Measurements from ENCODE around the gene TIMM13. TPM values are rescaled to one million over a fixed set of nuclear protein-coding genes. Genes with fewer than 3 reads are reported as not detected.
"Not testable (repeated sequence)": the region's sequence is repeated elsewhere in the genome, so short reads cannot be mapped to it uniquely, and the experiment has no call there.

TIMM13 gene
- total RNA-seq, 1 experiment from 2014 or later, result 35.7 TPM

- Histone ChIP-seq H3K4me3 (no peak overlapping the region), H3K4me1 (no peaks in the 10 kb centered on the region), H3K9me3 (replicated peaks) (no peaks in the 10 kb centered on the region), H3K27ac (no peak overlapping the region), H3K36me3 (no peaks in the 10 kb centered on the region), H3K27me3 (no peaks in the 10 kb centered on the region)
- no peak for DNase-seq
Observed at GRCh38 chr19:2417881-2418406, 9.4 kb downstream of the TIMM13 start.

- H3K4me3 ChIP-seq; DNase-seq; H3K4me1 ChIP-seq; H3K27ac ChIP-seq; H3K27me3 ChIP-seq; H3K36me3 ChIP-seq; H3K9me3 ChIP-seq (replicated peaks): not testable (repeated sequence)
Observed at GRCh38 chr19:2417436-2417835, 9.9 kb downstream of the TIMM13 start.

DNA sequence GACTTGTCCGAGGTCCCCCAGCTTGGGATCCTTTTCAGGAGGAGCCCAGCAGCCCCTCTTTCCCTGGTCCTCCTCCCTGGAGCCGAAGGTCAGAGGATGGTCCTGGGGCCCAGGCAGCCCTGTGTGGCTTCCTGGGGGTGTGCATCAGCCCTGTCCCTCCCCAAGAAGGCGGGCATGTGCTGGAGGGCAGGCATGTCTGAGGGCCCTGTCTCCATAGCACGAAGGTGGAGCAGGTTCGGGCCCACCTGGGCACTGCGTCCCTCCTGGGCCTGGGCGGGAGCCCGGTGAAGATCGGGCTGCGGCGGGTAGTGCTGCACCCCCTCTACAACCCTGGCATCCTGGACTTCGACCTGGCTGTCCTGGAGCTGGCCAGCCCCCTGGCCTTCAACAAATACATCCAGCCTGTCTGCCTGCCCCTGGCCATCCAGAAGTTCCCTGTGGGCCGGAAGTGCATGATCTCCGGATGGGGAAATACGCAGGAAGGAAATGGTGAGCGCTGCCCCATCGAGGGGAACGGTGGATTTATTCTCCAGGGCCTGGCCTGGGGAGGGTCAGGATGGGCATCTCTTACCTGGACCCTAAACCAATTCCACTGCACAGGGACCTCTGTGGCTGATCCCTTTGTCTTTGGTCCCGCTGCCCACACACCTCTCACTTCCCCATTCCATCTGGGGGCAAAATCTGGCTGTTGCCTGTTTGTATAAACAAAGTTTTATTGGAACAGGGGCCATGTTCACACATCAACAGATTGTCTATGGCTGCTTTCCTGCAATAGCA is 10.9 kb downstream of the TIMM13 start:
- H3K27me3 ChIP-seq, result no peaks in the 10 kb centered on the region

DNA sequence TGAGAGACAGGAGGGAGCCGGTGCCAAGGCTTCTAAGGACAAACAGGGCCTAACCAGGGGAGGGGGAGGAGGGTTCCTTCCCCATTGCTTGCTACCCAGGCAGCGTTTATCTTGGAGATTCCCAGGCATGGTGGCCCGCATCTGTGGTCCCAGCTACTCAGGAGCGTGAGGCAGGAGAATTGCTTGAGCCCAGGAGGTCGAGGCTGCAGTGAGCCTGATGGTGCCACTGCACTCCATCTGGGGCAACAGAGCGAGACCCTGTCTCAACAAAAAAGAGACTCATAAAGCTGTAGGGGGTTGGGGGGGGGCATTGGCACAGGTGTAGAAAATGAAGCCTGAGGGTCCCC is 11.4 kb downstream of the TIMM13 start:
- Histone ChIP-seq H3K36me3 (no peaks in the 10 kb centered on the region), H3K9me3 (replicated peaks) (0 out of 2 replicates have a peak, but pooled peaks cover 3% of the 10 kb centered on the region), H3K27ac (no peak overlapping the region), H3K4me1 (no peaks in the 10 kb centered on the region), H3K27me3 (no peaks in the 10 kb centered on the region), H3K4me3 (no peak overlapping the region)
- no peak for DNase-seq

More for the DNA sequence above, 10.9 kb downstream of the TIMM13 start:
- H3K9me3 ChIP-seq (replicated peaks), result 0 out of 2 replicates have a peak, but pooled peaks cover 3% of the 10 kb centered on the region
- H3K4me1 ChIP-seq, result no peaks in the 10 kb centered on the region
- H3K36me3 ChIP-seq, result no peaks in the 10 kb centered on the region
- DNase-seq, result no peak
- no peak overlapping the region for H3K4me3 ChIP-seq
- H3K27ac ChIP-seq, result no peak overlapping the region

- Histone ChIP-seq H3K9me3 (replicated peaks) (0 out of 2 replicates have a peak, but pooled peaks cover 3% of the 10 kb centered on the region), H3K27ac (no peak overlapping the region), H3K36me3 (no peaks in the 10 kb centered on the region), H3K4me1 (no peaks in the 10 kb centered on the region), H3K27me3 (no peaks in the 10 kb centered on the region), H3K4me3 (no peak overlapping the region)
- DNase-seq, result no peak
Observed at GRCh38 chr19:2415281-2415972, 12.0 kb downstream of the TIMM13 start.

- Histone ChIP-seq H3K9me3 (replicated peaks) (0 out of 2 replicates have a peak, but pooled peaks cover 3% of the 10 kb centered on the region), H3K27ac (no peak overlapping the region)
Observed at GRCh38 chr19:2413629-2414028, 13.8 kb downstream of the TIMM13 start.

DNA sequence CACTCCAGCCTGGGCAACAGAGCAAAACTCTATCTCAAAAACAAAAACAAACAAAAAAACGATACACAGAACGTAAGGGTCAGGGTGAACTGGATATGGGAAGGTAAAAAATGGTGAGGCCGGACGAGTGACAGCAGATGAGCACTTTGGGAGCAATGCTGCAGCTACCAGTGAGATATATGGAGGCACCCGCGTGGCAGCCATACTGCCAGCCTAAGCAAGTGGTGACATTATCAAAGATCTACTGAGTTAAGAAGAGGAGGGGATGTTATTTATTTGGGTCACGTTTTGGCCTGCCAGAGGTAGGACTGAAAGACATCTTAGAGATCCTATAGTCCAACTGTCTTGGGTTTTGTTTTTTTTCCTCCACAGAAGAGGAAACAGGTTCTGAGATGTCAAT is 14.2 kb downstream of the TIMM13 start:
- H3K36me3 ChIP-seq, result no peaks in the 10 kb centered on the region
- no peak overlapping the region for H3K4me3 ChIP-seq
- no peaks in the 10 kb centered on the region for H3K27me3 ChIP-seq
- no peak for DNase-seq
- no peak overlapping the region for H3K27ac ChIP-seq
- no peaks in the 10 kb centered on the region for H3K4me1 ChIP-seq
- H3K9me3 ChIP-seq (replicated peaks), result 0 out of 2 replicates have a peak, but pooled peaks cover 3% of the 10 kb centered on the region

More at GRCh38 chr19:2413629-2414028, 13.8 kb downstream of the TIMM13 start:
- H3K27me3 ChIP-seq, result no peaks in the 10 kb centered on the region
- no peaks in the 10 kb centered on the region for H3K4me1 ChIP-seq
- H3K4me3 ChIP-seq, result no peak overlapping the region
- H3K36me3 ChIP-seq, result no peaks in the 10 kb centered on the region
- no peak for DNase-seq

DNA sequence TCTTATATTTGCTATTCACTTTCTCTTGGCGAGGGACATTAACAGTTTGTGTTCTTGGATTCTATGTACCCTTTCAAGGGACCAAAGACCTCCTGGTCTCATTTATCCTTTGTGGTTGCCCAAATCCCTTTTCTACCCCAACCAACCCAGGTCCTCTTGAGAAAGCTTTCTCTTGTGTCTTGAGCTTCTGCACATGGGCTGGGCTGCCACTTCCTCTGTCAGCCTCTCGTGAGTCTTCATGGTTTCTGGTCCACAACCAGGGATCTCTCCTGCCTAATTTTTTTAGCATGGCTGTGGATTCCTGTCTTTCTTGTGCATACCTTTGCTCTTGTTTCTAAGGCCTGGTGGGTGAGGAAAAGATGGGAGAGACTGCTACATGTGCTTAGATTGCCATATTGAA is 14.9 kb downstream of the TIMM13 start:
- Histone ChIP-seq H3K36me3 (no peaks in the 10 kb centered on the region), H3K4me1 (no peaks in the 10 kb centered on the region), H3K4me3 (no peak overlapping the region), H3K27ac (no peak overlapping the region), H3K9me3 (replicated peaks) (0 out of 2 replicates have a peak, but pooled peaks cover 3% of the 10 kb centered on the region), H3K27me3 (no peaks in the 10 kb centered on the region)
- no peak for DNase-seq

GRCh38 chr19:2411709-2412108 is 15.7 kb downstream of the TIMM13 start:
- Histone ChIP-seq H3K36me3 (no peaks in the 10 kb centered on the region), H3K27me3 (no peaks in the 10 kb centered on the region), H3K27ac (no peak overlapping the region), H3K4me1 (no peaks in the 10 kb centered on the region), H3K9me3 (replicated peaks) (0 out of 2 replicates have a peak, but pooled peaks cover 3% of the 10 kb centered on the region), H3K4me3 (no peak overlapping the region)
- no peak for DNase-seq

- Histone ChIP-seq H3K27ac (no peak overlapping the region), H3K36me3 (no peaks in the 10 kb centered on the region), H3K9me3 (replicated peaks) (0 out of 2 replicates have a peak, but pooled peaks cover 3% of the 10 kb centered on the region), H3K4me3 (no peak overlapping the region), H3K4me1 (no peaks in the 10 kb centered on the region), H3K27me3 (no peaks in the 10 kb centered on the region)
- no peak for DNase-seq
Observed at GRCh38 chr19:2410023-2410422, 17.4 kb downstream of the TIMM13 start.

- H3K27ac ChIP-seq, result no peak overlapping the region
- no peaks in the 10 kb centered on the region for H3K27me3 ChIP-seq
- H3K9me3 ChIP-seq (replicated peaks), result 0 out of 2 replicates have a peak, but pooled peaks cover 3% of the 10 kb centered on the region
- no peak overlapping the region for H3K4me3 ChIP-seq
- H3K36me3 ChIP-seq, result no peaks in the 10 kb centered on the region
- H3K4me1 ChIP-seq, result no peaks in the 10 kb centered on the region
- no peak for DNase-seq
Observed at GRCh38 chr19:2409352-2409912, 18.0 kb downstream of the TIMM13 start.

DNA sequence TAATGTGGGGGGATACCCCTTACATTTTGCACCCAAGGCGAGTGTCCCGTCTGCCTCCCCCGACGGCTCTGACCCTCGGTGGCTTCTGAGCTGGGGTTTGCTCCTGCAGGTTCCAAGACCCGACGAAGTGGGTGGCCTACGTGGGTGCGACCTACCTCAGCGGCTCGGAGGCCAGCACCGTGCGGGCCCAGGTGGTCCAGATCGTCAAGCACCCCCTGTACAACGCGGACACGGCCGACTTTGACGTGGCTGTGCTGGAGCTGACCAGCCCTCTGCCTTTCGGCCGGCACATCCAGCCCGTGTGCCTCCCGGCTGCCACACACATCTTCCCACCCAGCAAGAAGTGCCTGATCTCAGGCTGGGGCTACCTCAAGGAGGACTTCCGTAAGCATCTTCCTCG is 19.1 kb downstream of the TIMM13 start:
- Histone ChIP-seq H3K36me3 (no peaks in the 10 kb centered on the region), H3K4me3 (no peak overlapping the region)

GRCh38 chr19:2399582-2399981 is 27.8 kb downstream of the TIMM13 start:
- Histone ChIP-seq H3K4me3 (no peak overlapping the region), H3K27me3 (no peaks in the 10 kb centered on the region), H3K36me3 (no peaks in the 10 kb centered on the region), H3K4me1 (no peaks in the 10 kb centered on the region), H3K27ac (no peak overlapping the region), H3K9me3 (replicated peaks) (no peaks in the 10 kb centered on the region)
- DNase-seq, result no peak

More for the DNA sequence above, 19.1 kb downstream of the TIMM13 start:
- no peaks in the 10 kb centered on the region for H3K4me1 ChIP-seq
- no peak for DNase-seq
- H3K27me3 ChIP-seq, result no peaks in the 10 kb centered on the region
- H3K9me3 ChIP-seq (replicated peaks), result 0 out of 2 replicates have a peak, but pooled peaks cover 3% of the 10 kb centered on the region
- no peak overlapping the region for H3K27ac ChIP-seq

DNA sequence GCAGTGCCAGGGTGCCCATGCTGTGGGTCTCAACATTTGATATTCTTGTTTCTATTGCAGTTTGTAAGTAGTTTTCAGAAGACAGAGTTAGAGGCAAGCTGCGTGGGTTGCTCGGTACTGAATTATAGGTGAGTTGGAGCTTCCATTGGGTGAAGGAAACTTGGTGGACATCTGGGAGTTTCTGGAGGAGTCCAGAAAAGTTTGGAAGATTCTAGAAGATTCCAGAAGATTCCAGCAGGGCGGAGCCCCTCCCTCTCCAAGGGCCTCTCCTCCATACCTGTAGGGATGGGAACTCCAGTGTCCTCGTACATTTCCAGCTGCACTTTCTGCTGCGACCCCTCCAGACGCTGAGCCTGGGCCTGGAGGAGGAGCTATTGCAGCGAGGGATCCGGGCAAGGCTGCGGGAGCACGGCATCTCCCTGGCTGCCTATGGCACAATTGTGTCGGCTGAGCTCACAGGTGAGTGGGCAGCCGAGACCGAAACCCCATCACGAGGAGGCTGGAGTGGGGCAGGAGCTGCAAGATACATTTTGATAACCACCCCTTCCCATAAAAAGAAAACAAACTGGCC is 28.6 kb downstream of the TIMM13 start:
- H3K27me3 ChIP-seq, result no peaks in the 10 kb centered on the region
- H3K9me3 ChIP-seq (replicated peaks), result no peaks in the 10 kb centered on the region
- DNase-seq, result no peak
- H3K36me3 ChIP-seq, result no peaks in the 10 kb centered on the region
- H3K27ac ChIP-seq, result no peak overlapping the region
- H3K4me1 ChIP-seq, result no peaks in the 10 kb centered on the region
- H3K4me3 ChIP-seq, result no peak overlapping the region

- H3K27me3 ChIP-seq, H3K36me3 ChIP-seq: not testable (repeated sequence)
Observed at GRCh38 chr19:2397173-2397572, 30.2 kb downstream of the TIMM13 start.

More at GRCh38 chr19:2397173-2397572, 30.2 kb downstream of the TIMM13 start:
- not testable (repeated sequence) for H3K4me3 ChIP-seq; DNase-seq; H3K4me1 ChIP-seq; H3K27ac ChIP-seq; H3K9me3 ChIP-seq (replicated peaks)

All from SJCRH30 (cell line).